ENCODE measurements around the gene NUCKS1.

NUCKS1 gene

DNA sequence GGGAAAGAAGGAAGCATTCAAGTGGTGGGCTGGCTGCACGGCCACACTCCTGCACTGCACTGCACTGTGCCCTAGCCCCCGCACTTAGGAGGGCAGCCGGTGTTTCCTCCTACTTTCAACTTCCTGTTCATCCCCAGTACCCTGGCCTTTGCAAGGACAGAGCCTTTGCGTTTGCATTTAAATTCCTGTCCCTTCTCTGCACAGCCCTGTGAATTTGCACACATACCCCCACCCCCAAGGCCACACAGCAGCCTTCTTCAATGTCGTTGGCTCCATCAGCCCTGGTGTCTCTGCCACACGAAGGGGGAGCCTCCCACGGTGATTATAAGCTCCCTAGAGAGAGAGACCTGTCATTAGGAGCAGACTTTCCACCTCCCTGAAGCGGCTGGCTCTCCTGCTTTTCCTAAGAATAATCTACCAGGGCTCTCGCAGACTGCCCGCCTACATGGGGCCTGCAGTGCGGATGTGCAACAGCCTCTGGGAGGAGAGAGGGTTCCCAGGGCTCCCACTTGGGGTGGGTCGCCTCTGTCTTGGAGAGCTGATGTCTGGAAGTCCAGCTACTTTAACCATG, 56.5 kb downstream of the NUCKS1 start:
- no peaks in the 10 kb centered on the region for H3K9me3 ChIP-seq (ENCODE audit: low read depth, low read length)
- no peaks in the 10 kb centered on the region for H3K36me3 ChIP-seq (ENCODE audit: insufficient read depth, low read length)
- no peak for DNase-seq (ENCODE audit: low read depth, low spot score)
- TF ChIP-seq EZH2 (IDR thresholded peaks at IDR 0.05) = no peak
- no peak for TF ChIP-seq FOXP2 (optimal IDR thresholded peaks at IDR 0.05; ENCODE audit: control extremely low read depth, extremely low read length, insufficient read depth)
- no peak for TF ChIP-seq POLR2AphosphoS5 (IDR thresholded peaks at IDR 0.05; ENCODE audit: borderline replicate concordance, low read depth, low read length)
- no peak overlapping the region for H3K4me3 ChIP-seq
- H3K27ac ChIP-seq = no peak overlapping the region
- H3K9ac ChIP-seq (ENCODE audit: insufficient read length) = no peak overlapping the region

DNA sequence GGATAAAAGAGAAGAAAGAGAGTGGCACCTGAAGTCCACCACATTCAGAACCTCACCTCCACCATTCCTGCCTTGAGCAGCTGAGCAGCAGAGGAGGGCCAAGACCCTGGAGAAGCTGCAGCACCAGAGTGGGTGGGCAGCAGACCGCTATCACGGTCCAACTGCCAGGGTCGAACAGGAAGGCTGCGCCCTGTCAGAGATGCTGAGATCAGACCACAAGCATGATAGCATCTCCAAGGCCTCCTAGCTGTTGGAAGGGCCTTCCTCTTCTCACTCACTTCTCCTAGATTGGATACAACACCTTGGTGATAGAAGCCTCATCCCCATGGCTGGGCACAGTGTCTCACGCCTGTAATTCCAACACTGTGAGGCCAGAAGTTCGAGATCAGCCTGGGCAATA, 57.6 kb downstream of the NUCKS1 start:
- no peaks in the 10 kb centered on the region for H3K36me3 ChIP-seq (ENCODE audit: insufficient read depth, low read length)
- DNase-seq (ENCODE audit: low read depth, low spot score) = no peak
- no peak overlapping the region for H3K27ac ChIP-seq
- H3K4me3 ChIP-seq = no peak overlapping the region
- H3K9ac ChIP-seq (ENCODE audit: insufficient read length) = no peak overlapping the region
- H3K9me3 ChIP-seq (ENCODE audit: low read depth, low read length) = no peaks in the 10 kb centered on the region
- TF ChIP-seq FOXP2 (optimal IDR thresholded peaks at IDR 0.05; ENCODE audit: control extremely low read depth, extremely low read length, insufficient read depth) = no peak
- no peak for TF ChIP-seq POLR2AphosphoS5 (IDR thresholded peaks at IDR 0.05; ENCODE audit: borderline replicate concordance, low read depth, low read length)

DNA sequence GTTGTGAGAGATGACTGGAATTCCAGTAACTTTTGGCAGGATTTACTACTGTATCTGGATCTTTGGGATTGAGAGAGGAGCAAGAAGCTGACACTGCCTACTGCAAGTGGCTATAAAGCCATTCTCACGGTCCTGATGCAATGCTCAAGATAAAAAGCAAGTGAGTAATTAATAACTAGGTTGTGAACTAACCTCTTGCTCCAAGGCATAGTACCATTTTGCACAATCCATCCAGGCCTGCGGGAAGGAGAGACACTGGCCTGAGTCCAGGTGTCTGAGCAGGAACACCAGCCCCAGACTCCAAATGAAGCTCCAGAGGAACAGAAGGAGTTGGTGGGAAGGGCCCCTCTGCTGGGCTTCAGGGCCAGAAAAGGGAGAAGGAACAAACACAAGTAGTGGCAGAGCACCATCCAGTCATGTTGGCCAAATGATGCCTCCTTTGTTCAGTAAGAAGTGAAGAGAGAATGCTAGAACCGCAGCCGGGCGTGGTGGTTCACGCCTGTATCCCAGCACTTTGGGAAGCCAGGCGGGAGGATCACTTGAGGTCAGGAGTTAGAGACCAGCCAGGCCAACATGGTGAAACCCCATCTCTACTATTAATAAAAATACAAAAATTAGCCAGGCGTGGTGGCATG, 59.7 kb downstream of the NUCKS1 start:
- DNase-seq (ENCODE audit: low read depth, low spot score) = no peak
- H3K27ac ChIP-seq = no peak overlapping the region
- no peaks in the 10 kb centered on the region for H3K36me3 ChIP-seq (ENCODE audit: insufficient read depth, low read length)

DNA sequence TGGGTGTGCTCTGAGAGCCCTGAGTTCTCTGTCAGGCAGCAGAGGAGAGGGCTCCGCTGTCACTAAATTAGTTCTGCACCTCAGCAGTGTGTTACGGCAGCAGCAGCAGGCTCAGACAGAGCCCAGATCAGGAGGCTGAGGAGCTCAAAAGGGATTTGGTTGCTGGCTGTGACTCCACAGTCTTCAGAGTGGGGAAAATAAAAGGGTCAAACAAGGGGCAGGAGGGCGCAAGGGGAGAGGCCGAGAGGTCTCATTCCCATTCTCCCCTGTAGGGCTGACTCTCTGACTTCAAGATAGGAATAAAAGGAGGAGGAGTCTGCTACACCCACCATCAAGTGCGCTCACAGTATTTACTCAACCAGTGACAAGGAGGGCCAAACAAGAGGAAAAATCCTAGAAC, 60.5 kb downstream of the NUCKS1 start:
- Histone ChIP-seq H3K4me3 (no peak overlapping the region), H3K27ac (no peak overlapping the region), H3K9ac (ENCODE audit: insufficient read length) (no peak overlapping the region), H3K9me3 (ENCODE audit: low read depth, low read length) (no peaks in the 10 kb centered on the region), H3K36me3 (ENCODE audit: insufficient read depth, low read length) (no peaks in the 10 kb centered on the region)
- no peak for TF ChIP-seq POLR2AphosphoS5 (IDR thresholded peaks at IDR 0.05; ENCODE audit: borderline replicate concordance, low read depth, low read length)
- no peak for TF ChIP-seq FOXP2 (optimal IDR thresholded peaks at IDR 0.05; ENCODE audit: control extremely low read depth, extremely low read length, insufficient read depth)
- no peak for TF ChIP-seq EZH2 (IDR thresholded peaks at IDR 0.05)
- no peak for DNase-seq (ENCODE audit: low read depth, low spot score)

More for the DNA sequence above, 59.7 kb downstream of the NUCKS1 start:
- no peak overlapping the region for H3K9ac ChIP-seq (ENCODE audit: insufficient read length)
- no peak for TF ChIP-seq FOXP2 (optimal IDR thresholded peaks at IDR 0.05; ENCODE audit: control extremely low read depth, extremely low read length, insufficient read depth)
- no peak for TF ChIP-seq EZH2 (IDR thresholded peaks at IDR 0.05)
- no peak for TF ChIP-seq POLR2AphosphoS5 (IDR thresholded peaks at IDR 0.05; ENCODE audit: borderline replicate concordance, low read depth, low read length)
- no peak overlapping the region for H3K4me3 ChIP-seq
- no peaks in the 10 kb centered on the region for H3K9me3 ChIP-seq (ENCODE audit: low read depth, low read length)

DNA sequence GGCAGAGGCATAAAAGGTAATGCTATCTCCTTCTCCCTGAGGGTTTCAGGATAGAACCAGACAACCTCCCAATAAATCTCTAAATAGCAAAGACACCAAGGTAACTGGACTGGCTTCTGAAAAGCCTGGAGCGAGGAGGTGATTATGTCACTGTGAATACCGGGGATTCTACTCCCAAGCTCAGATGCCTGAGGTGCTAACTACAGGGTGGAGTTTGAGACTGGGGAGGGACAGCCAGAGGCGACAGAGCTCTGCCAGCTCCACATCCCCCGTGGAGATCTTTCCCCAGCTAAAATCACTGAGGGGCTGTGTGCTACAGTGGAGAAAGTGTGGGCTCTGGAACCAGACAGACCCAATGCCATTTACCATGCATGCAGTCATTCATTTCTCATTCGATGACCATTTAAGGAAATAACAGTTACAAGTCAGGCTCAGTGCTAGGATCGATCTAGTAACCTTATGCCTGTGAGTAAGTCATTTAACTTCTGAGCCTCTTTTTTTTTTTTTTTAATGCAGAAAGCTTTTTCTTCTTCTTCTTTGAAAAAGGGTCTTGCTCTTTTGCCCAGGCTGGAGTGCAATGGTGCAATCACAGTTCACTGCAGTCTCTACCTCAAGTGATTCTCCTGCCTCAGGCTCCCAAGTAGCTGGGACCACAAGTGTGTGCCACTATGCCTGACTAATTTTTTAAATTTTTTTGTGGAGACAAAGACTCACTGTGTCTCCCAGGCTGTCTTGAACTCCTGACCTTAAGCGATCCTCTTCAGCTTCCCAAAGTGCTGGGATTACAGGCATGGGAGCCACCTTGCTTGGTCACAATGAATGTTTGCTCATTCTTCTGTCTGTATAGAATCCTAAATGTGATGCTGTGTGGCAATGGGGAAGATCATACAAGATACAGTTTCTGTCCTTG, 61.6 kb downstream of the NUCKS1 start:
- Histone ChIP-seq H3K27ac (no peak overlapping the region), H3K9me3 (ENCODE audit: low read depth, low read length) (no peaks in the 10 kb centered on the region), H3K4me3 (no peak overlapping the region), H3K9ac (ENCODE audit: insufficient read length) (no peak overlapping the region), H3K36me3 (ENCODE audit: insufficient read depth, low read length) (no peaks in the 10 kb centered on the region)
- TF ChIP-seq EZH2 (IDR thresholded peaks at IDR 0.05) = no peak
- TF ChIP-seq POLR2AphosphoS5 (IDR thresholded peaks at IDR 0.05; ENCODE audit: borderline replicate concordance, low read depth, low read length) = no peak
- no peak for TF ChIP-seq FOXP2 (optimal IDR thresholded peaks at IDR 0.05; ENCODE audit: control extremely low read depth, extremely low read length, insufficient read depth)
- no peak for DNase-seq (ENCODE audit: low read depth, low spot score)

DNA sequence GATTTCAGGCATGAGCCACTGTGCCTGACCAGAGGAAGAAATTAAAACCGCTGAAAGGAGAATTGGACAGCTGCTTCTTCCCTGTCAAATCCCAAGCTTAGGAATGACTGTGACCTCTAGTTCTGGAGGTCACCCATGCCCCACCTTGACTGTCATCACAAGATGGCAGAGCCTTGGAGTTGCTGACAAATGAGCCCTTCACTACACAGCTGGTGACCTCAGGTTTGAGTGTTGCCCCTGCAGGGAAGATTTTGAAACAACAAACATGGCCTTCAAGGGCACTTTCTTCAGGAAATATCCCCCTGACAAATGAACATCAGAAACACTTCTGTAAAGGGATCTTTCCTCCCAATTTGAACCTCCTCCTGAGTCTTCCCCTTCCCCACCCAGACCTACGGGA, 62.7 kb downstream of the NUCKS1 start:
- no peak overlapping the region for H3K27ac ChIP-seq
- H3K36me3 ChIP-seq (ENCODE audit: insufficient read depth, low read length) = no peaks in the 10 kb centered on the region
- no peak for TF ChIP-seq FOXP2 (optimal IDR thresholded peaks at IDR 0.05; ENCODE audit: control extremely low read depth, extremely low read length, insufficient read depth)
- TF ChIP-seq POLR2AphosphoS5 (IDR thresholded peaks at IDR 0.05; ENCODE audit: borderline replicate concordance, low read depth, low read length) = no peak
- no peak overlapping the region for H3K4me3 ChIP-seq
- no peak overlapping the region for H3K9ac ChIP-seq (ENCODE audit: insufficient read length)
- DNase-seq (ENCODE audit: low read depth, low spot score) = no peak
- H3K9me3 ChIP-seq (ENCODE audit: low read depth, low read length) = no peaks in the 10 kb centered on the region

DNA sequence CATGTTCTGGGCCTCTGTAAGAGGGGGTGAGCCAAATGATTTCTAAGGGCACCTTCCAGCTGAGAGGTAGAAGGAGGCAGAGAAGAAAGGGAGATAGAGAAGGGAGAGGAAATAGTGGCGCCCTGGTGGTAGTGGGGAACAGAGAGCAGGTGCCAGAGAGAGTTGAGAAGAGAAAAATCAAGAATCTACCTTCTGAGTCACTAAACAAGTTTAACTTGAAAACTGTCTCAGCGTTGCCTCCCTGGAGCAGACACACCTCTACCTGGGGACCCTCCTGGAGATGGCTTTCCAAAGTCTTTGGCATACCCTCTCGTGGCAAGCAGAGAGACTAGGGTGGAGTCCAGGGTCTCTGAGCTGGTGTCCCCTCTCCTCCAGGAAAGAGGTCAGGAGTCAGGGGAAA, 68.6 kb downstream of the NUCKS1 start:
- Histone ChIP-seq H3K27ac (no peak overlapping the region), H3K4me3 (no peak overlapping the region), H3K36me3 (ENCODE audit: insufficient read depth, low read length) (no peaks in the 10 kb centered on the region), H3K9ac (ENCODE audit: insufficient read length) (no peak overlapping the region), H3K9me3 (ENCODE audit: low read depth, low read length) (no peaks in the 10 kb centered on the region)
- no peak for TF ChIP-seq POLR2AphosphoS5 (IDR thresholded peaks at IDR 0.05; ENCODE audit: borderline replicate concordance, low read depth, low read length)
- TF ChIP-seq FOXP2 (optimal IDR thresholded peaks at IDR 0.05; ENCODE audit: control extremely low read depth, extremely low read length, insufficient read depth) = no peak
- no peak for TF ChIP-seq EZH2 (IDR thresholded peaks at IDR 0.05)
- no peak for DNase-seq (ENCODE audit: low read depth, low spot score)

DNA sequence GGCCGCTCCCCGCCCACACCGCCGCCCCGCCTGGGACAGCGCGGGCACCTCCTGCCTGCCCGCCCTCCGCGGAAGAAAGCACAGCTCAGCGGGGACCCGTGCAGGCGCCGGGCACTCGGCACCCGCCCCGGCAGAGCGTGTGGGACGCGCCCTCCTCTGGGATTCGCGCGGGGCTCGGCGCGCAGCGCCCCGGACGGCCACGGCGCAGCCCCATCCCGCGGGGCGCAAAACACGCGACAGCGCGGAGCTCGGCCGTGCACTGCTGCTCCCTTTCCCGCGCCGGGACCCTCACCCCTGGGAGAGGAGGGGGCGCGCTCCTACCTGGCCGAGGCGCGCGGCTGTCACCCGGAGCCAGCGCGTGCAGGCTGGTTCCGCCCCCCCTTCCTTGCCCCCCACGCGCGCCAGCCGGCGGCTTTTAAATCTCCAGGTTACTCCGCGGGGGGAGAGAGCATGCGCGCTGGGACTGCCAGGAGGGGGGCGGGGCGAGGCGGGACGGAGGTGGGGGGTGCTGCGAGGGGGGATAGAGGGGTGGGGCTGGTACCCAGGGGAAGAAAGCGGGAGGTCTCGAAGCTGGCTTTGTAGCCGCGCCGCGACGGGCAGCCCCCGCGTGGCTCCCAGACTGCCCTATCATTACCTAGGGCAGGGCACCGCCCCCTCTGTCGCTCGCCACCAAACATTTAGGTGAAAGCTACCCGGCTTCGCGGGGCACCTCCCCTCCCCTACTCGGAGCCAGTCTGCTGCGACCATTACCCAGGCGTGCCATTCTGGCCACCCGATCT, 69.7 kb downstream of the NUCKS1 start, which contains the start of gene SLC45A3:
Gene SLC45A3, minus strand, starts transcription at position 437 of the 779 bp plus-strand sequence. CDS start 15,853 bp downstream, outside the sequence.
- TF ChIP-seq FOXP2 (optimal IDR thresholded peaks at IDR 0.05; ENCODE audit: control extremely low read depth, extremely low read length, insufficient read depth) (no peak), POLR2AphosphoS5 (IDR thresholded peaks at IDR 0.05; ENCODE audit: borderline replicate concordance, low read depth, low read length) (no peak), EZH2 (IDR thresholded peaks at IDR 0.05) (no peak)
- Histone ChIP-seq H3K27ac (no peak within 1 kb of the TSS), H3K9me3 (ENCODE audit: low read depth, low read length) (no peaks in the 10 kb centered on the region), H3K36me3 (ENCODE audit: insufficient read depth, low read length) (no peaks in the 10 kb centered on the region), H3K9ac (ENCODE audit: insufficient read length) (peak within 1 kb of the TSS; percentile 53), H3K4me3 (peak within 1 kb of the TSS; percentile 88)
- DNase-seq (ENCODE audit: low read depth, low spot score) = no peak

Data from SK-N-MC (cell line).